ENCODE results near the gene TPBGL. TPM values are rescaled to one million over a fixed set of nuclear protein-coding genes. Genes with fewer than 3 reads are reported as not detected.

The TPBGL gene
- total and polyA plus RNA-seq, 2 experiments from 2014 or later = 0.08 to 0.21 TPM

GRCh38 chr11:75279273-75279672 lies 38.7 kb downstream of the TPBGL start (continued):
- no peak for TF ChIP-seq ZNF462 (CRISPR knock-in tag; IDR thresholded peaks at IDR 0.05)

- H3K27ac Mint-ChIP-seq = no peak overlapping the region
- H2AFZ ChIP-seq = no peak overlapping the region
Observed at GRCh38 chr11:75280227-75280701, 39.7 kb downstream of the TPBGL start.

More at GRCh38 chr11:75280227-75280701, 39.7 kb downstream of the TPBGL start:
- Histone ChIP-seq H3K27ac (ENCODE audit: low read depth) (no peak overlapping the region), H3F3A (replicated peaks; ENCODE audit: low read depth) (no peaks in the 10 kb centered on the region), H3K9me2 (ENCODE audit: insufficient read depth) (no peaks in the 10 kb centered on the region), H3K4me3 (no peak overlapping the region), H3K79me2 (replicated peaks; ENCODE audit: insufficient read depth) (no peaks in the 10 kb centered on the region), H3K4me1 (ENCODE audit: insufficient read depth) (peaks cover 5% of the 10 kb centered on the region; the same call in 1 of the 2 replicates), H4K20me1 (replicated peaks; ENCODE audit: insufficient read depth) (no peaks in the 10 kb centered on the region), H3K4me2 (no peak overlapping the region), H3K36me3 (ENCODE audit: insufficient read depth) (no peaks in the 10 kb centered on the region), H3K27me3 (ENCODE audit: insufficient read depth) (no peaks in the 10 kb centered on the region)
- ATAC-seq = peak; percentile 98
- Mint-ChIP-seq H3K4me3 (no peak overlapping the region), H3K9me3 (no peaks in the 10 kb centered on the region), H3K27me3 (ENCODE audit: insufficient read depth, low read depth, poor library complexity) (peaks cover 15% of the 10 kb centered on the region), H3K36me3 (ENCODE audit: low read depth) (peaks cover 89% of the 10 kb centered on the region), H3K4me1 (peaks cover 39% of the 10 kb centered on the region)
- TF ChIP-seq CTCF (conservative IDR thresholded peaks at IDR 0.05; ENCODE audit: low read depth in 2 of 2) (peak; percentile 81 to 99), NANOG (IDR thresholded peaks at IDR 0.05; ENCODE audit: borderline replicate concordance) (no peak)
- DNase-seq (ENCODE audit: low spot score) = peak; percentile 92
